GM19452 (cell line): Measurements from ENCODE around the gene CDPF1.
A peak's percentile ranks its signal among the peaks of the same experiment; 100 is the strongest.

ENCODE experiments used
- ATAC-seq: cut with Tn5 transposase; IDR thresholded peaks from one replicate; pipeline ENCODE4 v1.9.1; 2021; ENCODE audit not compliant: unreplicated experiment

Gene CDPF1, protein sequence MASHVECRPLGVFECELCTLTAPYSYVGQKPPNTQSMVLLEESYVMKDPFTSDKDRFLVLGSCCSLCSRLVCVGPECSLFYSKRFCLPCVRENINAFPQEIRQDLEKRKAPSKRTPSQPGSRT

DNA sequence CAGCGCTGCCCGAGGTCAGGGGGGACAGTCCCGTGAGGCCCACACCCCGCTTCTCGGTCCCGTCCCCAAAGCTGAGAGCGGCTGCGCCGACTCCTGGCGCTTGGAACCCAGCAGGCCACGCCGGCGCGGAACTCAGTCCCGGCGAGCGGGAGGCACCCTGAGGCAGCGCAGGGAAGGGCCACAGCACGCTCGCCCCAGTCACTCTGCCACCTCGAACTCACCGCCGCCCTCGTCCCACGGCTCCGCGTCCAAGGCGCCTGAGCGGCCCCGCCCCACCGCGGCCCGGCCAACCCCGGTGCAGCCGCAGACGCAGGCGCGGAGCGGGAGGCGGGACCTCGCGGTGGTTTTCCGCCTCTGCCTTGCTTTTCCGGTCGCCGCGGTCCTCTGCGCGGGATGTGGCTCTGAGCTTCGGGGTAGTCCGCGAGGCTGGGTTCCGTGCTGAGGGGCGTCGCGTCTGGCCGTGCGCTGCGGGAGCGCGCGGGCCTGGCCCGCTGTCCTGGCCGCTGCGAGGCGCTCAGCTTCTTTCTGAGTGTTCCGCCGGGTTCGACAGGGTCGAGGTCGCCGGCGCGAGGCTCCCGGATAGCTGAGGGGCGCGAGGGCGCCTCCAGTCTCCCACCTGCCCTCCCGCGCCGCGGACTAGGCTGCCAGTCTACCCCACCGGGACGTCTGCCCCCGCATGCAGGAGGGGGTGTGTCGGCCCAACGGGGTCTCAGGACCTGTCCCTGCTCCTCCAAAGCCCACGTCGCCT, at the start of gene CDPF1:
TSS of gene CDPF1 (minus strand) at position 259 of the 748 bp plus-strand sequence. CDS start 2,009 bp downstream, outside the sequence.
- ATAC-seq = peak; percentile 87

DNA sequence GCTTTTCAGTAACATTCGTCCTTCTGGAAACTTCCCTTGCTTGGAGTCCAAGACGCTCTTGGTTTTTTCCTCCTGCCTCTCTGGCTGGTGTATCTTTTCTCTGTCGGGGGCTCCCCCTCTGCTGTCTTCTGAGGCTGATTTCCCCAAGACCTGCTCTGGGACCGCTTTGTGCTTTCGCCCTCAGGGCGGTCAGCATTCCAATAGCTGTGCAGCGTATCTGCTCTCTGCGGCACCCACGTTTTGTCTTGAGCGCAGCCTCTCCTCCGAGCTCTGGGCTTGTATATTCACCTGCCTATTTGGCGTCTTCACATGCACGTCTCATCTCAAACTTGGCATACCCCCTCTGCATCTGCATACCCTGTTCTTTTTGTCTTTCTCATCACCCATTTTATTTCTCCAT, 49.0 kb upstream of the CDPF1 start:
- ATAC-seq = no peak

DNA sequence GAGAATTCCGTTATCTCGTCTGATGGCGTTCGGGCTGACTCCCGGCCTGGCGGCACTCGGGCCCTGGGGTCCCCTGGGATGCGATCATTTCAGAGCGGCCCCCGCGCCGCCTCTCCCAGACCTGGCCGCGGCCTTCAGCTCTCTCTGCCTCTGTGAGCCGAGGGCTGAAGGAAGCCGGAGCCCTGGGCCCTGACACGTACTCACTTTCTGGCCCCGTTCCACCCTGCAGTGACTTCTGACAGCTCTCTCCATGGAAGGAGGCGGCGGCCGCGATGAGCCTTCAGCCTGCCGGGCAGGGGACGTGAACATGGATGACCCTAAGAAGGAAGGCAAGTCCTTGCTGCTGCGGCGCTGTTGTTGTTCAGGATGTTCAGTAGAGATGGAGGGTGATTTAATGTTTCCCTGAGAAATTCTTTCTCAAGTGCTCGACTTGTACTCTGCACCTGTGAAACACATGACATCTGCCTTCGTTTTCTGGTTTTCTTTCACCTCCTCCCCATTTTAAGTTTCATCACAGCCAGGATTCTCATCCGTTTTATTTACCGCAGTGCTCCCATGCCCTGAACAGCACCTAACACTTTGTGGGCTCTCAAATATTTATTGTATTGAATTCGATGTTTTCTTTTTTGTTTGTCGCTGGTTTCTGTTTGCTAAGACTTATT, 47.2 kb upstream of the CDPF1 start:
- no peak for ATAC-seq

DNA sequence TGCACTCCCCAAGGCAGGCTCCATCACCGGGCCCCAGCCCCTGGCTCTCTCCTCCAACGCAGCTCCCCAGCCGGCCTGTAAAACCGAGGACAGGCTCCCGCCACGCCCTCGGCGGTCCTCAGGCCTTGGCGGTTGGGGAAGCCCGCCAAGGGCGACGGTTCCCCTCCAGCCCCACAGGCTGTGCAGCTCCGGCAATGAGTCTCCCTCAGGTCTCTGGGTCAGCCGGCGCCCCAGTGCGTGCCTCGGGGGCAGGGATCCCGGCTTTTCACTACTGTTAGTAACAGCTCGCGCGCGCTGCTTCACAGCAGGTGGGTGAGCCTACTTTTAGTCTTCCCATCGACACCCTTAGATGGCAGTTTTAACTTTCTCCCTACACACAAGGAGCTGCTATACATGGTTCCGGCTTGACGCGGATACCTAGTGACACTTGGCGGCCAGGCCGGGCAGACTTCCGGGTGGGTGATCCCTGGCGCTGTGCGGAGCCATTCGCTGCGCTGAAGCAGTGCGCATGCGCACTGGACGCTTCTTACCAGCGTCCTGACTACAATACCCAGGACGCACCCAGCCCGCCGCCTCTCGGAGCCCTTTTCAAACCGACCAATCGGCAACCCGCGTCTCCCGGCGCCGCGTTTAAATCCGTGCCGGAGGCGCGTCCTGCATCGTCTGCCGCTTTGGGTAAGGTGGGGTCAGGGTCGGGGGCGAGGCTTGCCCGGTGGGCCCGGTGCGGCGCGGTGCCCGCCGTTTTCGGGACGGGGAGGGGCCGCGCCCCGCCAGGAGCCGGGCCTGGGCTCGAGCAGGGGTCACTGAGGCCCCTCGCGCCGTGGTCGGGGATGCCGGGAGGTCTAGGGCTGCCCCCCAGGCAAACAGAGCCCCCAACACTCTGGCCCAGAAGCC, 46.4 kb upstream of the CDPF1 start, which contains the start of gene GTSE1:
TSS of gene GTSE1 (plus strand) at position 614 of the 894 bp plus-strand sequence. CDS start 531 bp downstream, outside the sequence.
- peak; percentile 85 for ATAC-seq

DNA sequence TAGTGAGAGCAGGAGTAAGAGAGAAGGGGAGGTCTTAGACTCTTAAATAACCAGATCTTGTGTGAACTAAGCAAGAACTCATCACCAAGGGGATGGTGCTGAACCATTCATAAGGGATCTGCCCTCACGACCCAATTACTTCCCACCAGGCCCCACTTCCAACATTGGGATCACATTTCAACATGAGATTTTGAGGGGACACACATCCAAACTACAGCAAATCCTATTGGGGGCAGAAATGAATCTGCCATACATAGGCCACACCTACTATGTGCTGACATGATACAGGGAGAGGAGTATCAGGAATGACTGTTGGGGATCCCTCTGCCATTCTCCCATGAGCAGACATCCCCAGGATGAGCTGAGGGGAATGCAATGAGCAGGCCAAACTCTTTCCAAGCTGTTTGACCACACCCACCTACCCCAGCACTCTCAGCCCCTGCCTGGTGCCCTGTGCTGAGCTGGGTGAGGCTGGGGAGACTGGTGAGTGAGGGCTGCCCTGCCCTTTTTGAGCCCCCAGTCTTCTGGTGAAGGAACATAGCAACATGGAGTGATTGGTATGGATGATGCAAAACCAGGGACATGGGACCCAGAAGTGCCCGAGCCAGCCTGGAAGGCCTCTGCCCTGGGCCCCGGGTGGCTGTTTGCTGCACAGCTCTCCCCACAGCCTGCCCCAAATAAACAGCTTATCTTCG, 45.3 kb upstream of the CDPF1 start:
- ATAC-seq = no peak

DNA sequence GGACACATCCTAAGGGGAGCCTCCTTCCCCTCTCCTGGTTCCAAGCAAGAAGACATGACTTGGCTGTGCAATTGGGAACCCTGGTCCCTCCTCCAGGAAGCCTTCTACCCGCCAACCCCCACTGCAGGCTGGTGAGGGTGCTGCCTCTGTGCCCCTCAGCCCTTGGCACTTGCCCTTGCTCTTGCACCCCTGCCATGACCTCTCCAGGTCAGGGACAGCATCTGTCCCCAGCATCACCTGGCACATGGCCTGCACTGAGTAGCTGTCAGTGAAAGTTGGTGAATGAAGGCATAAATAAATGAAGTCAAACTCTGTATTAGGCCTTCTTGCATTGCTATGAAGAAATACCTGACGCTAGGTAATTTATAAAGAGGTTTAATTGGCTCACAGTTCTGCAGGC, 44.7 kb upstream of the CDPF1 start:
- no peak for ATAC-seq

DNA sequence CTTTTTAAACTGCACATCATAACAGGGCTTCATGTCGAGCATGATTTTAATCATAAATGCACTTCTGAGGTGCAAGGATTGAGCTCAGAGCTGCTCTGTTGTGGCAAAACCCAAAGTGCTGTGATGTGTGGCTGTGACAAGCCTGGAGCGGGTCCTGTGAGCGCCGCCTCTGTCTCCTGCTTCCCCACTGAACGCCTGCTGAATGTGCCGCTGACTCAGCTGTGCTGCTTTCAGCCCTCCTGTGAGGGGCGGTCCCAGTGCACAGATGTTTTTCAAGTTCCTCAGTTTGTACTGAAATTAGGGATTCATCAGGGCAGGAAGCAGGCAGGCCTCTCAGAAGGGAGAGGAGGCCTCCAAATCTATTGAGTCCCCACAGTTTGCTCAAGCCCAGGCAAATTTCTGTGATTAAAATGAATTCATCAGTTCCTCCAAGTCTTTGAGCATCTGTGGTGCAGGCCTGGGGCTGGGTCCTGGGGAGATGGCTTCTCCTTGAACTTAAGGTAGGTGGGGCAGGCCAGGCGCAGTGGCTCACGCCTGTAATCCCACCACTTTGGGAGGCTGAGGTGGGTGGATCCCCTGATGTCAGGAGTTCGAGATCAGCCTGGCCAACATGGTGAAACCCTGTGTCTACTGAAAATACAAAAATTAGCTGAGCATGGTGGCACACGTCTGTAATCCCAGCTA, 43.6 kb upstream of the CDPF1 start:
- ATAC-seq = no peak

DNA sequence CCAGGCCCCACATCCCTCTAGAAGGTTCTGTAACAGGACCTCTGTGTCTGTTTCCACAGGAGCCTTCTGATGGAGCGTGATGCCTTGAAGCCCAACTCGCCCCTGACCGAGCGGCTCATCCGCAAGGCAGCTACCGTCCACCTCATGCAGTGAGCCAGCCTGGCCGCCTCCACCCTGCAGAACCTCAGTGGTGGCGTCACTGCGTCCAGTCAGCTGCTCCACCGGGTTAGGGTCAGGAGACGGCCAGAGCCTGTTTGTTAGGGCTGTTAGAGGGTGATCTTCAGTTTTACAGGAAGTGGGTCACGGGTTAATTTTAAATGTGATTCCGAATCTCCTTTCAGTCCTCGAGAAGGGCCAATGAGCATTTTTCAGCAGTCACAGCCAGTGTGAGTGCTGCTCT, 42.6 kb upstream of the CDPF1 start:
- ATAC-seq = no peak

DNA sequence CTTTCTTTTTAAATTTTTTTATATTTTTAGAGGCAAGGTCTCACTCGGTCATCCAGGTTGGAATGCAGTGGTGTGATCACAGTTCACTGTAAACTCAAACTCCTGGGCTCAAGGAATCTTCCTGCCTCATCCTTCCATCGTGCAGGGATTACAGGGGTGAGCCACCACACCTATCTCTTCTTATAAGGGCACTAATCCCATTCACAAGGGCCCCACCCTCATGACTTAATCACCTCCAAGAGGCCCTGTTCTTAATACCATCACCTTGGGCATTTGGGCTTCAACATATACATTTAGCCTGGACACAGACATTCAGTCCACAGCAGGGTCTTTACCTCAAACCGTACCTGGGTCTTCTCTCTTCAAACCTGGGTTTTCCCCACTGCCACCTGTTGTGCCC, 42.1 kb upstream of the CDPF1 start:
- no peak for ATAC-seq

DNA sequence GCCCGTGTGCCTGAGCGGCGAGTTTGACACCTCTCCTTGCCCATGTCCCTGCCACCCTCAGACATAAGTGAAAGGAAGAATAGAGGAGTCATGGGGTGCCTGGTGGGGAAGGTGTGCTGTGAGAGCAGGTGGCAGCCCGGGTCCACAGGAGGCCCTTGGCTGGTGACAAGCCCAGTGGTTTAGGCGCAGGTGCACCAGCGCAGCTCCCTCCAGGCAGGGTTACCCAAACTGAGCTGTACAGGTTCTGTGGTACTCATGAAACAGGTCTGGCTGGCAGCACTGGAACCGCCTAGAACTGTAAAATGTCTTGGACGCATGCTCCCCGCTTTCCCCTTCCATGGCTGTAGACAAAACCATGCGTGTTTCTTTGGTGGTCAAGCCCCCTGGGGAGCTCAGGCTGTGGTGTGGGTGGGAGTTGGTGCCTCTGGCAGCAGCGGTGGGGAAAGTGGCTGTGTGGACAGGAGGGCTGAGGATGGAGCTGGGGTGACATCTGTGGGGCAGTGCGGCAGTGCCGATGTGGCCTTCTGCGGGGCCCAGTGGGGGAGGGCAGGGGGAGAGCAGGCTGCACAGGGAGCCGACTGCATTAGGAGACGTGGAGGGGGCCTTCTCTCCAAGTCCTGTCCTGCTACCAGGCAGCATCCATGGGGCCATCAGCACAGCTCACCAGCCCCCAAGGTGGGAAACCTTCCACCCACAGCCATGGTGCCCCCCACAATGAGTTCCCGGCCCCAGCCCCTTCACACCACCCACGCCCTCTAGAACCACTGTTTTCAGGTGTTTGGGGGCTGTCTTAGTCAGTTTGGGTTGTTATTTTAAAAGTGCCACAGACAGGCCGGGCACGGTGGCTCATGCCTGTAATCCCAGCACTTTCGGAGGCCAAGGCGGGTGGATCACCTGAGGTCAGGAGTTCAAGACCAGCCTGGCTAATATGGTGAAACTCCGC, 41.0 kb upstream of the CDPF1 start:
- no peak for ATAC-seq

DNA sequence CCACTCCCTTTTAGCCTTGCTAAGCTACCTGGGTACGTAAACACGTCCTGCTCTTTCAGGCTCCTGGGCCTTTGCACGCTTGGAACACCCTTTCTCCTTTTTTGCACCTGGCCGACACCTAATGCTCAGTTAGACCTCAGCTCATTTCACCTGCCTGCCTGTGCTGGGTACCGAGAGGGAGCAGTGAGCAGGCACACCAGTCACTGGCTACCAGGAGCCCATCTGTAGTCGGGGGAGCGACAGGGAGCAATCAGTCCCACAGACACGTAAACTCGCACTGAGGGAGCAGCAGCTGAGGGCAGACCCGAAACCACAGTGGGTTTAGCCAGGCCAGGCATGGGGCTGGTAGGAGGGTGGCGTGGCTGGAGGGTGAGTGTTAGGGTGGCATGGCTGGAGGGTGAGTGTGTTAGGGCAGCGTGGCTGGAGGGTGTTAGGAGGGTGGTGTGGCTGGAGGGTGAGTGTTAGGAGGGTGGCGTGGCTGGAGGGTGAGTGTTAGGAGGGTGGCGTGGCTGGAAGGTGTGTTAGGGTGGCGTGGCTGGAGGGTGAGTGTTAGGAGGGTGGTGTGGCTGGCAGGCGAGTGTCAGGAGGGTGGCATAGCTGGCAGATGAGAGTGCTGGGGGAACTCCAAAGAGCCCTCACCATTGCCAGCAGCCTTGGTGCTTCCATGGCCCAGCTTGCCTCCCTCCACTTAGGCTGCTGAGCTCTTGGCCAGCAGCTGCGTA, 40.2 kb upstream of the CDPF1 start:
- ATAC-seq = no peak

DNA sequence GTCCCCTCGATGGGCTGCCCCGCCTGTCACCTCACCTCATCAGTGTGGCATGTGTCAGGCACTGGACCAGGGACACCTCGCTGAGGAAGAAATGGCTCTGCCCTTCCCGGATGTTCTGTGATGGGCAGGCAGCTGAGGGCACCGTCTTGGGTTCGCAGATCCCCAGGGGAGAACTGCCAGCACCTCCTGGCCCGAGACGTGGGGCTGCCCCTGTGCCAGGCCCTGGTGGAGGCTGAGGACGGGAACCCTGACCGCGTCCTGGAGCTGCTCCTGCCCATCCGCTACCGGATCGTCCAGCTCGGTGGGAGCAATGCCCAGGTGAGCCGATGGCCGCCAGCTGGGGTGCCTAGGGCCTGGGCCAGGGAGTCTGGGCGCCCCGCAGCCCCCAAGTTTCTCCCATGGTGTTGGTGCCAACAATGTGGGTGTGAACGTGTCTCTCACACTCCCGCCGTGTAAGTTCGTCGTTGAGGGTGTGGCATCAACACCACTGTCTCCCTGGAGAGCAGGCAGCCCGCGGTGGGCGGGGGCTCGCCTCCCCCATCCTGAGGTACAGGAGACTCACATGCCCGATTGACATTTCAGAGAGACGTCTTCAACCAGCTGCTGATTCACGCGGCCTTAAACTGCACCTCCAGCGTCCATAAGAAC, 39.3 kb upstream of the CDPF1 start:
- ATAC-seq = no peak

DNA sequence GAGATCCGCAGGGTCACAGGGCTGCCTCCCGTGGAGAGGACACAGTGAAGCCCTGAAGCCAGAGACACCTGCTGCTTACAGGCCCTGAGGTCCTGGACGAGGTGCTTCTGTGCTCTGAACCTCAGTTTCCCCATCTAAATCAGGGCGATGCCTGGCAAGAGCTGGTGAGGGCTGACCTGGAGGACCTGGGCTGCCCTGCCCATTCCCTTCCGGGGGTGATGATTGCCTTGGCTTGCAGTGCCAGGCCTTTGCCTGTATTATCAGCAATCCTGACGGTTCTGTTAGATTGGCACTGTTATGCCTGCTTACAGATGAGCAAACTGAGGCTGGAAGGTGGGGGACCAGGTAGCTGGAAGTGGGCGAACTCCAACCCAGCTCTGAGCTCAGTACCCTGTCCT, 38.8 kb upstream of the CDPF1 start:
- ATAC-seq = no peak

DNA sequence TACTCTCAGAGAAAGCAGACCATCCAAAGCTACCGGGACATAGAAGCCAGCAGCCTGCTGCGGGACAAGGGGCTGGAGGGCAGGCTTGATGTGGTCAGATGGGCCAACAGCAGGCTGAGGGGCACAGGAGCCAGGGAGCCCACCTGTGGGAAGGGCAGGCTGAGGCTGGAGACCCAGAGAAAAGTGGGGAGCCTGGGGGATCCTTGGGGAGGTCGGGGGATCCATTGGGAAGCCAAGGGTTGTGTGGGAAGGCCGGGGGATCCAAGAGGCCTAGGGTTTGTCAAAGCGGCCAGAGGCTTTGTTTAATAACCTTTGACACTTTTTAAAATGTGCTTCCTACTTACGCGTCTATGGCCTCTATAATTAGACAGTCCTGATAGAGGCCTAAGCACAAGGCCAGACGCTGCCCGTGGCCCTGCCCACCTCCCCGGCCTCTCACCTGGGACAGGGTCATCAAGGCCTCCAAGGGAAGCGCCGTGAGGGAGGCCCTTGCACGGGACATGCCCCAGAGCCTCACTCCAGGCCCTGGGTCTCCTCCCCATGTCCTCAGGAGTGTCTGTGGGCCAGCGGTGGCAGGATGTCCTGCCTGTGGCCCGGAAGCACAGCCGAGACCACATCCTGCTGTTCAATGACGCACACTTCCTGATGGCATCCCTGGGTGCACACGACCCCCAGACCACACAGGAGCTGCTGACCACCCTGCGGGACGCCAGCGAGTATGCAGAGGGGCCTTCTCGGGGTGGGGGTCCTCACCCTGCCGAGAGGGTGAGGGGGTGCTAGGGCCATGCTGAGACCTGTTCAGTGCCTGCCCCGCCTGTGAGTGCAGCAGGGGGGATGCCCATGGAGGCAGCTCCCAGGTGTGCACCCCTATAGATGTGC, 38.0 kb upstream of the CDPF1 start:
- ATAC-seq = peak; percentile 77

DNA sequence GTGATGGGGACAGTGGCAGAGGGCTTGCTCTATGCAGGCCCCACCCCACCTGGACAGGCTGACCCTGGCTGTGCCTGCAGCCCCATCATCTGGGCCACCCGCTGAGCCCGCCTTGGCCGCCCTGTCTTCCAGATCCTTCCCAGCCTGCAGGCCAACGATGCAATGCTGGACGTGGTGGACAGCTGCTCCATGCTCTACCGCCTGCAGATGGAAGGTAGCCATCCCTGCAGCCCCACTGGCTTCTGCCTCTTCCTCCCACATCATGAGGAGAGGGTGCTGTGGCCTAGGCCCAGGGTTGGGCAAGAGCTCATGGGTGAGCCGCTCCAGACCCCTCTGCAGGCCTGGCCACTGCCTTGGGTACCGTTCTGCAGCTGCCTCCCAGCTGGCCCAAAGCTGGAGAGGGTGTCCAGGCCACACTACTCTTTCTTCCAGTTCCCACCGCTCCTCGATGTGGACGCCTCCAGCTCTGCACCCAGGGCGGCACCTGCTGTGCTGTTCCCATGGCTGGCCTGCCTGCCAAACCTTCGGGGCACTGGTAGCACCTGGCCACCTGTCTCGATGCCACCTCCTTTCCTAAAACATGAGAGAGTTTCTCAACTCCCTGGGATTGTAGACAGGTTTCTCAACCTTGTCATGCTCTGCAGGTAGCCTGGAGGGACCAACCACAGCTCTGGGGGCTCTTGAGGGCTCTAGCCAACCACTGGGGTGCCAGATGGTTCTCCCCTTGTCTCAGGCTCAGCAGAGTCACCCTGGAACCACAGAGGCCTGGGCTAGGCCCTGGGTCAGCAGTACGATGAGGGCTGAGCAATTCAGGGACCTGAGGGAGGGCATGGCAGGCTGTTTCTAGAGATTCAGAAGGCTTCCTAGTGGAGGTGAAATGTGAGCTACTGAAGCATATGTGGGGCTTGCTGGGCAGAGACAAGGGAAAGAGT, 37.1 kb upstream of the CDPF1 start:
- no peak for ATAC-seq

DNA sequence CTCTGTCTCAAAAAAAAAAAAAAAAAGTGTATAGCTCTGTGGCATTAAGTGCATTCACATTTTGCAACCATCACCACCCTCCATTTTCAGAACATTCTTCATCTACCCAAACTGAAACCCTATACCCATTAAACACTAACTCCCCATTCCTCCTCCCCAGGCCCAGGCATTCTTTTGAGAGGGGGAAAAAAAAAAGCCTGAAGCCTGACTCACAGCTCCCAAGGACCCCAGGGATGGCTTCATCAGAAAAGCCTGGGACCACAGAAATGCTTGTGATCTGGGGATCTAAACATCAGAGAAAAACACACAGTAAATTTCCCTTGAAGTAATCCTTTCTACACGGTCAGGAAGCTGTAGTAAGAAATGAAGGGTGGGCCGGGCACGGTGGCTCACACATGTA, 35.9 kb upstream of the CDPF1 start:
- ATAC-seq = no peak
